Stimulated activated CD8-positive, alpha-beta memory T cell treated with anti-CD3 and anti-CD28 coated beads, Interleukin-7, amount 100 ng/mL, for 1 hour (primary cell): ENCODE data around the gene EIF4B.

ENCODE experiments used
- DNase-seq, 2 donors: peaks; one replicate each; pipeline ENCODE4 v3.0.0-alpha.2; 2020; ENCODE audit warnings: low read depth in 2 of 2

Gene EIF4B

DNA sequence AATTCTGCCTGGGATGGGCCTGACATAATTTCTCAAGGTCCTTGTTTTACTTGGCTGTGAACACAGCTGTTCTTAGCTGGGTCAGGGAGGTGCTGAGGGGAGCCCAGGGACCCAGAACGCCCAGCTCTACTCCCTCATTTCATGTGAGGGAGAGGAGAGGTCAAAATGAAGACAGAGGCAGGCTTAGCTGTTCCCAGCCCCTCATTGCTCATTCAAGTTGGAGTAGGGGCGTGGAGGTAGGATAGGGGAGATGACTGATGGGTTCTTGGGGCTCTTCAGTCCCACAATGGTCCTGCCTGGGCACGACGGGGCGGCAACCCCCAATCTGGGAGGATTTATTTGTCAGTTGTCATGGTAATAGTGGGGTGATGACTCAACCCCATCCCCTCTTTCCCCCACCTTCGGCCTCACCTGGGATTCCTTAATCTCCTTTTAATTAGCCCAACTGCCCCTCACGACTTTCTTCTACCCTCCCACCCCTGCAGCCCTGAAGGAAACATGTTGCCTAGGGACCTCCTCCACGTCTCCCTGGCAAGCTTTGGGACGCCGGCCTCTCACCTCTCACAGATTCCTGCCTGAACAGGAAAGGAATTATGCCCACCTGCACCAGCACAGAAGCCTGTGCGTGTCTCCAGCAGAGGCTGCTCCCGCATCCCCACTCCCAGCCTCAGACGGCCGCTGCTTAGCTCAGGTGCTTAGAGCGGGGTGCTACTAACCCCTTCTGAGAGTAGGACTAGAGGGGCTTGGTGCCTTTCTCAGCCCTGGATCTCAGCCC is 62.7 kb downstream of the EIF4B start:
- DNase-seq = no peak

DNA sequence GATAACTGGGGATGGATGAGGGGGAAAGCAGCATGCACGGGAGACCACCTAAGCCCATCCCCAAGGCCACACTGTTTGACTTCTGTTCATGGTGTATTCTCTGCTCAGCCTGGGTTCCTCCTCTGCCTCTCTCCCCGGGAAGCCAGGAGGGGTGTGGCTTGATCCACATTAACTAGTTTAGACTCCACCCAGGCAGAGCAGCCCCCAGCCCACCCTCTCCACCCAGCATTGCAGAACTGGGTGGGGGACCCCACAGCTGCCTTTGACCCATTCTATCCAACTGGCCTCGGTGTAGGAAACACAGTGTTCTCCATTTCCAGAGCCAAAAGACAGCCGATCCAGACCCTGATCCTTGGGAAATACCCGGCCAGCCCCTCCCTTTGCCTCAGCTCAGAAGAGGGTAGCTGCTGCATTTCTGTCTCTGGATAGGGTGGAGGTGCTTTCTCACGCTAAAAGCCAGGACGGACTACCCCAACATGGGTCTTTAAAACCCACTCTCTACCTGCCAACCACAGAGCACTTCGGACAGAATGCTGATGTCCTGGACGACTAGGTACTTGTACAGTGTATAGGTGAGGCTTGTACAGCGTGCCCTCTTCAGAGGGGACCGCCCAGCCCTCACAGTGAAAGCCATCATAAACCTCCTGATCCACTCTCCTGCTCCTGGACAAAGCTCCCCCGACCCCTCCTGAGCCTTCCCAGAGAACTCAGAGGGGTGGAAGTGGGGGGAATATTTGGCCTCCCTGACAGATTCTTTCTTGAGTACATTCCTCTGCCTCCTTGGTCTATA is 63.6 kb downstream of the EIF4B start:
- no peak for DNase-seq

DNA sequence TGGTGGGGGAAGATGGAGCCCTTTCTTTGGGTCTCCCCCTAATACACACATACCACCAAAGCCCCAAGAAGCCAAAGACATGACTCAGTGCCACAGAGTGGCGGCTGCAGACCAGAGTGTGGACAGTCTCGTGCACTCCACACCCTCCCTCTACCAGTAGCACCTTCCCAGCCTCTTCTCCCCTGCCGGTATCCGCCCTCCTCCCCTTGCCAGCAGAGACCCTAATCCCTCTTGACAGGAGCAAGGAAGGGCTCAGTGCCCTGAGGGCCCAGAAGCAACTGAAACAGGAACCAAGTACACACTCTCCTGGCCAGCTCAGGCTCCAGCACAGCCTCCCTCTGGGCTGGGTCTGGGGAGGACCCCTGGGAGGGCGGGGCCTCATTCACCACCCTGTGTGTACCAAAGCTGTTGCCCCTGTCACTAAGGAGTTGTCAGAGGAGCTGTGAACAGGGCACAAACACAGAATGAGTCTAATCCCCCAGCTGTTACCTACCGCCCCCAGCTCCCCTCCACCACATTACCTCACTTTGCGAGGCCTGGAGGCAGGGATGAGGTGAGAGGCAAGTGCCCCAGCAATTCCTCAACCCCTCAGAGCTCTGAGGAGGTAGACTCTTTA is 64.7 kb downstream of the EIF4B start:
- no peak for DNase-seq

DNA sequence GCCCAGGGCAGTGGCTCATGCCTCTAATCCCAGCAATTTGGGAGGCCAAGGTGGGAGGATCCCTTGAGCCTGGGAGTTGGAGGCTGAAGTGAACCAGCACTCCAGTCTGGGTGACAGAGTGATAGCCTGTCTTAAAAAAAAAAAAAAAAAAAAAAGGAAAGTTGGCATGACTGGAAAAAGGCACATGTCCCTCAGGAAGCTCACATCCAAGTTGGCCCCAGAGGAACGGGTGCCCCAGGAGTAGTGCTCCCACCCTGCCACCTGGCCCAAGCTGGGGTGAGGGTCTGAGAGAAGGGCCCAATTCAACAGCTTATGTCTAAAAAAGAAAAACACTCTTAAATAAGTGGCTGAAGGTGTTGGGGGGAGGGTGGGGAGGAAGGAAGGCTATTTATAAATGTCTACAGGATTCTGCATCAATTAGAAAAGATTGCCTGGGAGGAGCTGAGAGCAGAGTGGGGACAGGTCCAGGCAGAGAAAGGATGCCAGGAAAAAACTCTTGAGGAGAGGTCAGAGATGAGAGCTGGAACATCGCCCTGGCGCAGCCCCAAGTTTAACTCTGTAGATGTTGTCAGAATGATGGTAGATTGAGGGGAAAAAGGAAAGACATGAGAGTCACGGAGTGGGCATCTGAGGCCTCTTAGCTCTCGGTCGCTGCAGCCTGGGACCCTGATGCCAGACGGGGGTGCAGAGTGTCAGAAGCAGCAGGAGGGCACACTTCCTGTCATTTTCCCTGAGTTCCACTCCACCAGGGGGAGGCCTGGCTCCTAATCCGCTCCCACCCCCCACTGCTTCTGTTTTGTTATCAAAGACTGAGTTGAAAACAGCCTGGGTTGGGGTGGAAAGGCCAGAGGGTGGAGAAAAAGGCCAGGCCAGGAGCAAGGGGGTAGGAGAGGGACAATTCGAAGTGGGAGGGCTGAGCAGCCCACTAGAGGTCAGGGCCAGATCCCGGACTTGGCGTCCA is 65.6 kb downstream of the EIF4B start:
- DNase-seq = no peak

DNA sequence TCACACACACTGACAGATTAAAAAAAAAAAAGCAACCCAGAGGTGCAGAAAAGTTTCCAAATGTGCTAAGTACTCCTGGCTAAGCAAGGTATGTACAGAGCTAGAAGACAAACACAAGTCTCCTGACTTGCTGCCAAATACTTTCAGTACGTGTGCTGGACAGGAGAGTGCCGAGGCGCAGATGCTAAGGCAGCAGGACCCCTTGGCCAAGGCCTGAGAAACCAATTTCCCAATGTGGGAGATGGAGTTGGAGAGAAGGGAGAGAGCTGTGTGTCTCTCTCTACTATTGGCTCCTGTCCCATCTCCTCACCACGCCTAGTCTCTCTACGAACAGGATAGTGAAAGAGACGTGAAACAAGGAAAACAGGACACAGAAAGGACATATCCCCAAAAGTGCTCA is 67.6 kb downstream of the EIF4B start:
- no peak for DNase-seq

DNA sequence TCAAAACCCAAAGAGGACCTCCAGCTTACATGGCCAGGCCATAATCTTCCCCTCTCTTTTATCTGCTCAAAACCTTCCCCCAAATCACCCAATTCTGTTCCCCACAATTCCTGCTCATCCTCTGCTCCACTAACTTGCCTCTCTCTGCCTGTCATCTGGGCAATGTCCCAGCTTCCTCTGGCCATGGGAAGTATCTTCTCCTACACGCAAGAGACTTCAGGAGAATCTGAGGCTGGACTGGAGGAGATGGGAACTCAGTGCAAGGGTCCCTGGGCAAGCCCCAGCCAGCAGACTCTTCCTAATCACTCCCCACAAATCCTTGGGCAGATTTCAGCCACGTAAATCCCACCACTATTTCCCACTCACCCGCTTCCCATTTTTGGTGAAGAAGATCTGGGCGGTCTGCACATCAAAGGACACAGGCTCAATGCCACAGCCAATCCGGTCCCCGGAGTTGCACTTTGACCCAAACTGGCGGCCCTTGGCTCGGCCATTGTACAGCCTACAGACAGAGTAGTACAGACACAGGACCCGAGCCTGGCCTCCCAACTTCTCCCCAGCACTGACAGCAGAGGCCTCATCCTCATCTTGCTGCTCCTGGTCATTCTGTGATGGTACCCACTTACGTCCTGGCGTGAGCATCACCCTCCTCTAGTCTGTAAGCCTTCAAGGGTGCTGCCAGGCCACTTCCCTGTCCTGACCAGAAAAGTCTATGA is 68.2 kb downstream of the EIF4B start:
- DNase-seq = no peak

DNA sequence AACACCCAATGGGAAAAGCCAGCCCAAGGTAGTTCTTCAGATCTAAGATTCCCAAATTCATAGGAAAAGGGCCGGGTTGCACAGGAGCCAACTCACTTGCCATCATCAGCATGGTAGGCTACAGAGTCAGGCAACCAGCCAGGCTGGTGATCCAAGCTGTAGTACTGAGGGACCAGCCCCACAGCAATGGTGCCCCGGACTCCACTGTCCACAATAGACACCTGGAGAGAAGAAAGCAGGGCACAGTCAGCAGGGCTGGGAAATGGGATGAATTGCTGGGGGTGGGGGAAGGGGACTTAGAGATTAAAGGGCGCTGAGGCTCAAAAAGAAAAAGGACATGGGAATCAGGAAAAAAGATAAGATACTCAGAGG is 68.7 kb downstream of the EIF4B start:
- DNase-seq = no peak

DNA sequence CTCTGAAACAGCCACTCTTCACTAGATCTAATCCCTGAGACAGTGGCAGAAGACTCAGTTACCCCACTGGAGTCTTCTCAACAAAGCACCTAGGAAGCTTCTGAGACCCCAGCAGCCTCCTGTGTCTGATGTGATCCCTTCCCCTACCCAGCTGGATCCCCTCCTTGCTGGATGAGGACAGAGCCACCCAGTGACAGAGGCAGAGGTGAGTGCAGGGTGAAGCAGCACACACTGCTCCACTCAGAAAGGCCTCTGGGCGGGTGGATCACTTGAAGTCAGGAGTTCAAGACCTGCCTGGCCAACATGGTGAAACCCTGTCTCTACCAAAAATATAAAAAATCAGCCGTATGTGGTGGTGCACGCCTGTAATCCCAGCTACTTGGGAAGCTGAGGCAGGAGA is 70.2 kb downstream of the EIF4B start:
- DNase-seq = no peak

DNA sequence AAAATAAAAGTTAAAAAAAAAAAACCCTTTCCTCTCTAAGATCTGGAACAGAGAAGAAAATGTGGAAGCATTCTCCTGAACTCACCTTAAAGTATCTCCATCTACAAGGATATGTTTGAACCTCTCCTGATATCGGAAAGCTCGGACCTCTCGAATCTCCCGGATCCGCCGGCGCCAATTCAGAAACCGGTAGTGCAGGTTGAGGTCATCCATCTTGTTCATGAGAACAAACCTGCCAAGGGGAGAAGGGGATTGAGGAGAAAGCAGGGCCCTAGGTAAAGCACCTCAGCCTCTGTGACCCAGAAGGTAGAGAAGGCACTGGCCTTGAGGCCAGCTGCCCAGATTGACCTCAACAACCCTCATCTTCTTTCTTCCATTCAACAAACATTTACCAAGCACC is 70.8 kb downstream of the EIF4B start:
- no peak for DNase-seq

DNA sequence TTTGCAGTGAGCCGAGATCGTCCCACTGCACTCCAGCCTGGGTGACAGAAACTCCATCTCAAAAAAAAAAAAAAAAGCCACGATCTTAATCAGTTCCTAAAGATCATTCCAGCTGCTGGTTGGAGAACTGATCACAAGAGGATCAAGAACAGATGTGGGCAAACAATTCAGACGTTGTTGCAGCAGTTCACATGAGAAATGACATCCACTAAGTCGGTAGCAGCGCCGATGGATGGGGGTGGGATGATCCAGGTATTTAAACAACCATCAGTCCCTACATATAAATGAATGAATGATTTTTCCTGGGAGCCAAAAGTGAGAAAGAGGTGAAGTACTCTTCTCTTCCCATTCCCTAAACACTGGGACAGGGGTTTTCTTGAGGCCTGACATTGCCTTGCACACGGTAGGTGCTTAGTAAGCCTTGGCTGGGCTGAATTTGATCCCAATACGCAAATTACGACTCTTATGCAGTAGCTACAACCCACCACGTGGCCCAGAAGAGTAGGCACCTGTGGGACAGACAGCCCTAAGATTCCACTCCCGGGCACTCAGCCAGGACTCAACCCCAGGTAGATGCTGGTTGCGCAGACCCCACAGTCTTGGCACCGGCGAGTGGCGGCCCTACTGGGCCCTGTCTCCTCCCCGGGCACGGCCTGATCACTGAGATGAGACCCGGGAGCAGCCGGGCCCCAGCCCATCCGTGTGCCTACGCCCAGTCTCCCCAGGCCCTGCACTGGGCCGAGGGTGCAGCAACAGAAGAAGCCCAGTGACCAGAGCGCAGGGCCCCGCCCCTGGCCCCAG is 72.4 kb downstream of the EIF4B start:
- no peak for DNase-seq

DNA sequence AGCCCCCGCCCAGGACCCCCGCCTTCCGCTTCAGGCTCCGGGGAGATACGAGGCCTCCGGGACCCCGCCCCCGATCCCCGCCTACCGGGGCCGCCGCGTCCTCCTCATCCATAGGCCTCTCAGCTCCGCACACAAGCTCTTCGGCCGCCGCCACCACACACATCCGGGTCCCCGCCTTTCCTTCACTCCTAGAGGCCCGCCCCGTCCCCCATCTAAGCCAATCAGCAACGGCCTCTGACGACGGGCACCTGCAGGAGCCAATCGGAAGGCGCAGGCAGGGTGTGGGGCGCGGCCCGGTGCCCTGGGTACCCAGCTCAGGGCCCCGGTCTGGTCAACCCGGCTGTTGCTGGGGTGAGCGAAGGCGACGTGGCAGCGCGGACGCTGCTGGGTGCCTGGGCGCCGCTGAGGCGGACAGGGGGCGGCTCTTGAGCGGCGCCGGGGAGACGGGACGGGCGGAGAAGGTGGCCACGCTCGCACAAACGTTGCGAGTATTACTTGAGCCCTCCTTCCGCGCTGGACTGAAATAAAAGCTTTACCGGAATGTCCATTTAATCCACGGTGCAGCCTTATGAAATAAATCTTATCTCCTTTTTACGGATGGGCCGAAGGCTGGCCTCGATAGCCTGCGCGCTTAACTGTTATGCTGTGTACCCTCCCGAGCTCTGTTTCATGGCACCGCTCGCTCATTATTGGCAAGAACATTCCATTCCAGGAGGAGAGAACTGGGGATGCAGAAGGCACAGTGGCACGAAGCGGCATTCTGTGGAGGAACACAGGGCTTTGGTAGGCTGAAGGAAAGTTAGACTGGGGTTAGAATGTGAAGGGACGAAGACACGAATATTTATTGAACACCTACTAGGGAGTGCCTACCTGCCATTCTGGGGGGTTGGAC is 73.2 kb downstream of the EIF4B start, which contains the start of gene SPRYD3:
Gene SPRYD3, minus strand, starts transcription at position 165 of the 892 bp plus-strand sequence. Its CDS starts 57 bp downstream, at position 108.
- DNase-seq = peak; percentile 90 to 94

DNA sequence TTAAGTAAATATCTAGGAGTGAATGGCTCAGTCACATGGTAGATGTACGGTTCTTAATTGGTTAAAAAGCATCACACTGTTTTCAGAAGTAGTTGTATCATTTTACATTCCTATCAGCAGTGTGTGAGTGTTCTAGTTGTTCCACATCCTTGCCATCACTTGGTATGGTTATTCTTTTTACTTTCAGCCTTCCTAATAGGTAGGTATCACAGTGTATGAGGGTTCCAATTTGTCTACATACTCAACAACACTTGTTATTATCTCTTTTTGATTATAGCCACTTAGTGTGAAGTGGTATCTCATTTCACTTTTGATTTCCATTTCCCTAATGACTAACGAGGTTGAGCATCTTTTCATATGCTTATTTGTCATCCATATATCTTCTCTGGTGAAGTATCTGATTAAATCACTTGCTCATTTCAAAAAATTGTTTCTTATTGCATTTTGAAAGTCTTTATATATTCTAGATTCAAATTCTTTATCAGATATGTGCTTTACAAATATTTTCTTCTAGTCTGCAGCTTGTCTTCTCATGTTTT is 76.5 kb downstream of the EIF4B start:
- no peak for DNase-seq

DNA sequence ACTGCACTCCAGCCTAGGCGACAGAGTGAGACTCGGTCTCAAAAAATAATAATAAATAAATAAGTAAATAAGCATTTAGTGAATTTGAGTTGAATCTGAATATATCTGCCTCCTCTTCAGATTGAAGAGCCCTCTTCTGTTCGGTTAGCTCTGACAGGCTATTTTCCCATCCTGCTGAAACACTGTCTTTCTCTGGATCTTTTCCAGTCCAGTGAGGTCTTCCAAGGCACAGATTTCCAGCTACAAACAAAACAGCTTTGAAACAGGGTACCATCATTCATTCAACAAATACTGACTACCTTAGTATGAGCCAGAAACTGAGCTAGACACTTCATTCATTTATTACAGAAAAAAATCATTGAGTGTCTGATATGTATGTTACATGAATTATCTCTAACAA is 80.1 kb downstream of the EIF4B start:
- DNase-seq = no peak

DNA sequence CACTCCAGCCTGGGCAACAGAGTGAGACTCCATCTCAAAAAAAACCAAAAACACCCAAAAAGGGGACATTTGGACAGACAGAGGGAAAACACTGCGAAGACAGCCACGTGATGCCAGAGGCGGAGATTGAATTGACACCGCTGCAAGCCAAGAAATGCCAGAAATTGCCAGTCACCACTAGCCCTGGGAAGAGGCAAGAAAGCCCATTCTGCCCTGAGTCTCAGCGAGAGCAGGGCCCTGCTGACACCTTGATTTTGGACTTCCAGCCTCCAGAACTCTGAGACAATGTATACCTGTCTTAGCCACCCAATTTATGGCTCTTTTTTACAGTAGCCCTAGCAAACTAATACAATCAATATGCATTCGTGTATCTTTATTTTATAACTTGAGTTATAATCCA is 83.8 kb downstream of the EIF4B start:
- no peak for DNase-seq

DNA sequence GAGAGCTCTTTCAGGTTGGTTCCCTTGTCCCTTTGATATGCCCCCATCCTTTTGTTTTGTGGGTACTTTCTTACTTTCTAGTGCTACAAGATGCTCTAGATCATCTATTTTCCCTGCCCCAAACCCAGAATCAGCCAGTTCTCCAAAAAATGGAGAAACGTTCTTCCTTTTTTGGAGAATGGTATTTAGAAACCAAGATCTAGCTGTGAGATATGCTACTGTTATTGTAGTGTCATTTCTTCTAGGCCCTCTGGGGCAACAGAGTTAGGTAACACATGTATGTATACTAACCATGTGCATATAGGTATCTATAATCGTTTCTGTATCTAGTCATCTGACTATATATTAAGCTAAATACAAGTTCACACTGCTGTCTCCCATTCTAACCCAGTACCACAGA is 84.3 kb downstream of the EIF4B start:
- DNase-seq = no peak

DNA sequence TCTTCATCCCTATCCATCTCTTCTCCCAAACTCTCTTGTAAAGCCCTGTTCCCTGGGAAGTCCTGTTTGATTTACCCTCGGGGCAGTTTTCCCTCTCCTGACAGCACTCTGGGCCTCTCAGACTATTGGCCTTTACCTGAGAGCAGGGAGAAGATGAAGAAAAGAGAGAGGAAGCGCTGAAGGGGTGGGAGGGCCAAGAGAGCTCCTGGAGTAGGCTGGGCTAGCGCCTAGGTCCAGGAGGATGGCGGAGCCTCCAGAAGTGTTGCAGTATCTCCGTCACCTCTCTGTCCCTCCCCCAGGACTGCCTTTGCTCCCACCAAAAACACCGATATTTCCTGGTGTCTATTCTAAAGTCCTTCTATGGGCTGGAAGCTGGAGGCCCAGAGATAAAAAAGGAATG is 85.5 kb downstream of the EIF4B start:
- no peak for DNase-seq
